ENCODE measurements around the gene PLXNB3.

- TF ChIP-seq ZC3H10 (CRISPR knock-in tag; IDR thresholded peaks at IDR 0.05): no peak
- TF ChIP-seq TSHZ2 (CRISPR knock-in tag; IDR thresholded peaks at IDR 0.05): no peak
- TF ChIP-seq TOX (CRISPR knock-in tag; IDR thresholded peaks at IDR 0.05; ENCODE audit: borderline replicate concordance): no peak
Measured at GRCh38 chrX:153824348-153824747, 60.3 kb downstream of the PLXNB3 start.
